BLaER1 treated with 17β-estradiol and CSF1 and Interleukin-3, amounts not matched to agents 10 nM and 100 nM (cell line): ENCODE measurements around the gene ARFGAP2.
A peak's percentile ranks its signal among the peaks of the same experiment; 100 is the strongest.

Experiments used
- H3K27ac ChIP-seq, 11 experiments: shearing (Covaris generic); formaldehyde crosslinking; 2 replicates each; pipeline ENCODE4 v1.8.1; 2022
- H3K27me3 ChIP-seq, 11 experiments: shearing (Covaris generic); formaldehyde crosslinking; 2 replicates each; pipeline ENCODE4 v1.8.1; 2022
- H3K36me3 ChIP-seq, 11 experiments: shearing (Covaris generic); formaldehyde crosslinking; 2 replicates each; pipeline ENCODE4 v1.8.1; 2022
- H3K4me1 ChIP-seq, 10 experiments: shearing (Covaris generic); formaldehyde crosslinking; 2 replicates each; pipeline ENCODE4 v1.8.1; 2022
- H3K4me2 ChIP-seq, 11 experiments: shearing (Covaris generic); formaldehyde crosslinking; 2 replicates each; pipeline ENCODE4 v1.8.1; 2022
- H3K4me3 ChIP-seq, 10 experiments: shearing (Covaris generic); formaldehyde crosslinking; 2 replicates each; pipeline ENCODE4 v1.8.1; 2022
- H3K9ac ChIP-seq, 11 experiments: shearing (Covaris generic); formaldehyde crosslinking; 2 replicates each; pipeline ENCODE4 v1.8.1; 2022
- H3K9me3 ChIP-seq, 11 experiments: shearing (Covaris generic); formaldehyde crosslinking; replicated peaks in 1 of 11; 2 replicates each; pipeline ENCODE4 v1.8.1; 2022
- H4K20me1 ChIP-seq, 11 experiments: shearing (Covaris generic); formaldehyde crosslinking; 2 replicates each; pipeline ENCODE4 v1.8.1; 2022
- Cebpa-rat ChIP-seq, 11 experiments: shearing (Covaris generic); IDR thresholded peaks; 2 replicates each; pipeline ENCODE4 v1.8.1; 2022

The ARFGAP2 gene

DNA sequence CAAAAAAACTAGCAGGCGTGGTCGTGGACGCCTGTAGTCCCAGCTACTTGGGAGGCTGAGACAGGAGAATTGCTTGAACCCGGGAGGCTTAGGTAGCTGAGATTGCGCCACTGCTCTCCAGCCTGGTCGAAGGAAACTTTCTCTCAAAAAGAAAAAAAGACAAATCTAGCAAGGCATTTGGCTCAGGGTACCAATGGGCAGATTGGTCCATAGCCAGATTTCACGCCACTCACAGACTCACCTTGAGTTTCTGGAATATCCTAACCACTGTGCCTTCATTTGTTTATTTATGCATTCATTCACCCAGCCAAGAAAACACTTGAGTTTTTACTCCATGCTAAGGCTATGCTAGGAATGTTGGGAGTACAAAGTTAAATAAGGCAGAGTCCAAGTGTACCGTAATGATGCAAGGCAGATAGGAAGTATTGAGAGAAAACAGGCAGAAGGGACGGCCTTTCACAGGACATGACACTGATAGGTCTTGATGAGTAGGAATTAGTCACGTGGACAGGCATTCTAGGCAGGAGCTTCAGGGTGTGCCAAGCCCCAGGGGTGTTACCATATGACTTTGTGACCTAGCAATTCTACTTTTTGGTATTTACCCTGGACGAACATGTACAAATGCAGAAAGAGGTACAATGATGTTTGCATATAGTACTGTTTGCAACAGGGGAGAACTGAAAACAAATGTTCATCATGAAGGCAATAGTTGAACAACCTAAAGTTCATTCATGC lies 12.6 kb upstream of the ARFGAP2 start:
- H3K9ac ChIP-seq, result no peak overlapping the region
- H3K4me1 ChIP-seq, result peaks cover 20 to 44% (median 40%) of the 10 kb centered on the region in 10 experiments
- H3K27ac ChIP-seq, result no peak overlapping the region
- H3K27me3 ChIP-seq, result peaks cover 0 to 7% (median 0%) of the 10 kb centered on the region in 11 experiments; a peak in 3 of 22 replicates
- H3K4me2 ChIP-seq, result peak overlapping the region in 1 of 11 experiments; percentile 99; a peak in 1 of 22 replicates
- TF ChIP-seq Cebpa-rat (IDR thresholded peaks at IDR 0.05), result no peak
- no peaks in the 10 kb centered on the region for H3K36me3 ChIP-seq
- no peaks in the 10 kb centered on the region for H3K9me3 ChIP-seq
- peaks cover 0 to 11% (median 0%) of the 10 kb centered on the region in 11 experiments; a peak in 6 of 22 replicates for H4K20me1 ChIP-seq
- H3K4me3 ChIP-seq, result no peak overlapping the region

DNA sequence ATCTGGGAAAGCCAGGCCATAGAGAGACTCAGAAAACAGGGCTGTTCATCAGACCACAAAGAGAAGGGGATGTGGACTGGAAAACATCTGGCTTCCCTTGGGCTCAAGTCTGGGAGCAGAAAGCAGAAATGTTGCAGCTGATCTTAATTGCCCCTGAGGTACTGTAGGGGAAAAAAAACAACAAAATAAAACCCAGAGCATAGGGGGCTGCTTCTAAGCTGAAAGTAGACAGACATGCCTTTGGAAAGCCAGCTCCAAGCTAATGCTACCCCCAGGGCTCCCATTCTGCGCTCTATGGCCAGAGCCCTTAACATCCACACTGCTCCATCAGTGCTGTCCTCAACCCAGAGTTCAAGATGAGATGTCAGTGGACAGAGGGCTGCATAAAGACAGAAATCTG lies 11.6 kb upstream of the ARFGAP2 start:
- peaks cover 0 to 7% (median 0%) of the 10 kb centered on the region in 11 experiments; a peak in 3 of 22 replicates for H3K27me3 ChIP-seq
- peak overlapping the region in 5 of 11 experiments; percentile 74 to 91 (median 88); a peak in 6 of 22 replicates for H3K9ac ChIP-seq
- H3K9me3 ChIP-seq, result no peaks in the 10 kb centered on the region
- H3K27ac ChIP-seq, result 0 out of 22 replicates have a peak overlapping the region, but pooled peaks of 1 of the 11 experiments have one; percentile 84
- H3K4me2 ChIP-seq, result peak overlapping the region in 10 of 11 experiments; percentile 80 to 100 (median 98); a peak in 19 of 22 replicates
- peaks cover 30 to 54% (median 50%) of the 10 kb centered on the region in 10 experiments for H3K4me1 ChIP-seq
- H3K4me3 ChIP-seq, result no peak overlapping the region
- no peak for TF ChIP-seq Cebpa-rat (IDR thresholded peaks at IDR 0.05)
- peaks cover 0 to 3% (median 0%) of the 10 kb centered on the region in 11 experiments; a peak in 1 of 22 replicates for H3K36me3 ChIP-seq
- peaks cover 0 to 22% (median 0%) of the 10 kb centered on the region in 11 experiments; a peak in 7 of 22 replicates for H4K20me1 ChIP-seq

DNA sequence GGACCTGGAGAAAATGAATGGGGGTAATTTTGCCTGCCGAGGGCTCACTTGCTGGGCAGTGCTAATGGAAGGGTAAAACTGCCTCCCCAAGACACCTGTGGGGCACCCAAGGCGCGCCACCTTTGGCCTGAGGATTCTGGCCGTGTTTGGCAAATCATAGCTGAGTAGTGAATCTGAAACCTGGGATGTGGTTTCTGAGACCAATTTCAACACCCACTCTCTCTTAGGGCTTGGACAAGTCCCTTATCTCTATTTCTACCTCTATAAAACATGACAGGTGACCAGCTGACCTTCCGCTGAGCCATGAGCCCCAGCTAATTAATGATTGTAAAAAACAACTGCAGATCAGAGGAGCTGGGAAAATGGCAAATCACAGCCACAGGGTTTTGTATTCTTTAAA lies 11.0 kb upstream of the ARFGAP2 start:
- Histone ChIP-seq H3K27ac (peak overlapping the region in 7 of 11 experiments; percentile 44 to 84 (median 82); a peak in 8 of 22 replicates), H4K20me1 (peaks cover 0 to 22% (median 0%) of the 10 kb centered on the region in 11 experiments; a peak in 7 of 22 replicates), H3K9me3 (no peaks in the 10 kb centered on the region), H3K36me3 (peaks cover 0 to 6% (median 0%) of the 10 kb centered on the region in 11 experiments; a peak in 2 of 22 replicates), H3K27me3 (peaks cover 0 to 7% (median 0%) of the 10 kb centered on the region in 11 experiments; a peak in 3 of 22 replicates), H3K9ac (peak overlapping the region in 10 of 11 experiments; percentile 74 to 91 (median 85); a peak in 19 of 22 replicates), H3K4me1 (peaks cover 33 to 58% (median 53%) of the 10 kb centered on the region in 10 experiments), H3K4me2 (peak overlapping the region; percentile 80 to 100 (median 97)), H3K4me3 (peak overlapping the region; percentile 64 to 83 (median 76))
- no peak for TF ChIP-seq Cebpa-rat (IDR thresholded peaks at IDR 0.05)

DNA sequence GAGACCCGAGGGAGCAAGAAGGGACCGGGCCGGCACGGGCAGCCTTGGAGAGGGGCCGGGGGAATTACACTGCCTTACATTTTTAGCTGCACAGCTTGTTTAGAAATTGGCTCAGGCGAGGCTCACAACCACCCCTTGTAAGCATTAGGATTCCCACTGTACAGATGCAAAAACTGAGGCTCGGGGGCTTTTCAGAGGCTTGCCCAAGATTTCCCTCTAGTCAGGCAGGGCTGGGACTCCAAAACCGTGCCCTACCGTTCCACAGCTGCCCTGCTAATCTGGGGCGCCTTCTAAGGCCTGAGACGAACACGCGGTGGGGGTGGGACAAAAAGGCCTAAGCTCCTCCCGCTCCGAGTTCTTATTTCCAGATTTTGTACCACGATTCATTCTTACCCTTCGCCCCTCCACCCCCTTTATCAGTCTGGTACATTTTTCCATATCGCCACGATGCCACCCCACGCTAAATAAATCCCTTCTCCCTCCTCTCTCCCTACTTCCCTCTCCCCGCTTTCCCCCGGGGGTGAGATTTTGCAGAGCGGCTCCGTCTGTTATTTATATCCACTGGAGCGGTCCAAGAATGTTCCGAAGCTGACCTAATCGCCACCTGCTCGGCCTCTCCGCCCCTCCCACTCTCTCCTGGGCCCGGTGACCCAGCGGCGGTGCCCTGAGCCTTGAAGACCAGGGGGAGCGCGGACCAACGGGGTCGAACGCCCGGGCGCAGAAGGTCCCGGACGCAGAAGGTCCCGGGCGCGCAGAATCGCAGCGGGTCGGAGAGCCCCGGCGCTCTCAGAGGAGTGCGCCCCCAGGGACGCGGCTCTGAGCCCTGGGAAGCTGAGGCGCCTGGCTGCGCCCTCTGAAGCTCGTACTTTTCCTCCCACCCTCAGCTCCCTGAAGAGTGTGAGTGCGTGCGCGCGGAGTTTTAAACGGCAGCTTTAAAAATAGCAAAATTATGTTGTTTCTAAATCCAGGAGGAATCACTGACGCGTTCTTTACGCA lies 10.3 kb upstream of the ARFGAP2 start:
- Histone ChIP-seq H3K36me3 (peaks cover 0 to 11% (median 5%) of the 10 kb centered on the region in 11 experiments; a peak in 5 of 22 replicates), H4K20me1 (peaks cover 0 to 22% (median 0%) of the 10 kb centered on the region in 11 experiments; a peak in 7 of 22 replicates), H3K9ac (peak overlapping the region; percentile 45 to 91 (median 85); a peak in 21 of 22 replicates), H3K4me3 (peak overlapping the region; percentile 64 to 83 (median 76)), H3K27me3 (peaks cover 0 to 7% (median 0%) of the 10 kb centered on the region in 11 experiments; a peak in 3 of 22 replicates), H3K4me2 (peak overlapping the region; percentile 80 to 100 (median 97)), H3K27ac (peak overlapping the region in 9 of 11 experiments; percentile 31 to 84 (median 81); a peak in 18 of 22 replicates), H3K9me3 (no peaks in the 10 kb centered on the region), H3K4me1 (peaks cover 33 to 64% (median 53%) of the 10 kb centered on the region in 10 experiments)
- no peak for TF ChIP-seq Cebpa-rat (IDR thresholded peaks at IDR 0.05)

DNA sequence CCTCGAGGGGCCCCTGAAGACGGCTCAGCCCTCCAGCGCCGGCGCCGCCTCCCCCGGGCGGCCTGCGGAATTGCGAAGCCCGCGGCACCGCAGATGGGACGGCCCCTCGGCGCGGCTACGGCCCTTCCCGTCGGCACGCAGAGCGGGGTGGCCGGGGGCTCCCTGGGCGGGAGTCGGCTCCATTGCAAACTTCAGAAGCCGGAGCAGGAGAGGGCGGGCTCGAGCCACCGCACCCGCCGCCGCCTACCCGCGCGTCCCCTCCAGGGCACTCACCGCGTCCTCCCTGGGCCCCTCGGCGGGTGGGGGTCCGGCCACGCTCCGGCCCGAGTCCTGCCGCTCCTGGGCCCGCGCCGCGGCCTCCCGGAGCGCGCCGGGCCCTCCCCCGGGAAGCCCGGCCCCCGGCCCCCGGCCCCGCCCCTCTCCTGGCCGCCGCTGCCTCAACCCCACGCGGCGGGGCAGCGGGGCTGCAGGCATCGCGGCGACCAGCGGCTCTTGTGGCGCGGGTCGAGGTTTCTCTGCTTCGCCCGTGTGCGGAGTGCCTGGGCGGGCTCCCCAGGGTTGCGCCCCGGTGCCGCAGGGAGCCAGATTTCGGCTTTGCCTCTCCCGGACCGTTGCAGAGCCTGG lies 9.5 kb upstream of the ARFGAP2 start, which contains the start of gene PACSIN3:
PACSIN3 (minus strand) TSS at position 359 of the 624 bp plus-strand sequence. CDS start 3,707 bp downstream, outside the sequence.
- Histone ChIP-seq H3K9me3 (no peaks in the 10 kb centered on the region), H3K4me1 (peaks cover 33 to 64% (median 53%) of the 10 kb centered on the region in 10 experiments), H4K20me1 (peaks cover 0 to 22% (median 0%) of the 10 kb centered on the region in 11 experiments; a peak in 7 of 22 replicates), H3K9ac (peak within 1 kb of the TSS; percentile 74 to 91 (median 85)), H3K27me3 (peaks cover 0 to 7% (median 0%) of the 10 kb centered on the region in 11 experiments; a peak in 3 of 22 replicates), H3K36me3 (peaks cover 0 to 12% (median 5%) of the 10 kb centered on the region in 11 experiments; a peak in 7 of 22 replicates), H3K4me2 (peak within 1 kb of the TSS; percentile 80 to 100 (median 97)), H3K27ac (peak within 1 kb of the TSS; percentile 9 to 84 (median 80); a peak in 21 of 22 replicates), H3K4me3 (peak within 1 kb of the TSS; percentile 64 to 83 (median 76))
- TF ChIP-seq Cebpa-rat (IDR thresholded peaks at IDR 0.05), result no peak

DNA sequence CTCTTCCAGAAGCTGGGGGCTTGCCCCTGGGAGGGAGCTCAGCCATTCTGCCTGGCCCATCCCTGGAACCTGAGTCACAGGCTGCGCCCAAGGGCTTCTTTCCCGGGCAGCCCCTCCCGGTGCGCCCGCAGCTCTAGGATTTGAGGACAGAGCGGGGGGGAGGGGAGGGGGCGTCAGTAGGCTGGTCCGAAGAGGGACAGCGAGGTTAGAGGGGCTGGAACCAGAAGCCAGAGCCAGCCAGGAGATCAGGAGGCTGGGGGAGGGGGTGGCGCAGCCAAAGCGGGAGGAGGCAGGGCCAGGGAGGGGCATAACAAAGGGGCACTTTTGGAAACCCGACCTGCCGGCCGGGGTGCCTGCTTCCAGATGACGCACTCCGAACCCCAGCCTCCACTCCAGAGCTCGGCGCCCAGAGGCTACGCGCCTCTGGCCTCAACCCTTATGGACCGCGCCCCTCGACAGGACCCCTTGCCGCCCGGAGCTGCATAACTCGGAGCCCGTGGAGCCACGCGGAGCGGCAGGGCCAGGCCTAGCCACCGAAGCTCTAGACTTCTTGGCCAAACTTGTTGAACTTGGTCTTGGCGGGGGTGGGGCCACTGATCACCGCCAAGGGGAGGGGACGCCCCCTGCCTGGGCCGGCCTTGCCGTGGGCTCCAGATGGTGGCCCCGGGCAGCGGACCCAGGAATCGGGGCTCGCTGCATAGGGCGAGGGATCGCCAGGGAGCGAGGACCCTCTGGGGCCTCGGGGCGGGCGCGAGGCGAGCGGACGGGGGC lies 8.8 kb upstream of the ARFGAP2 start:
- TF ChIP-seq Cebpa-rat (IDR thresholded peaks at IDR 0.05), result no peak

More for the DNA sequence above, 8.8 kb upstream of the ARFGAP2 start:
- H3K9ac ChIP-seq, result peak overlapping the region; percentile 74 to 91 (median 85)
- H4K20me1 ChIP-seq, result peaks cover 0 to 22% (median 0%) of the 10 kb centered on the region in 11 experiments; a peak in 7 of 22 replicates
- H3K27ac ChIP-seq, result peak overlapping the region; percentile 9 to 84 (median 80); a peak in 21 of 22 replicates
- H3K4me1 ChIP-seq, result peaks cover 33 to 64% (median 53%) of the 10 kb centered on the region in 10 experiments
- no peaks in the 10 kb centered on the region for H3K9me3 ChIP-seq
- peaks cover 0 to 7% (median 0%) of the 10 kb centered on the region in 11 experiments; a peak in 3 of 22 replicates for H3K27me3 ChIP-seq
- peak overlapping the region; percentile 64 to 83 (median 76) for H3K4me3 ChIP-seq
- H3K36me3 ChIP-seq, result peaks cover 0 to 18% (median 7%) of the 10 kb centered on the region in 11 experiments; a peak in 11 of 22 replicates
- H3K4me2 ChIP-seq, result peak overlapping the region; percentile 80 to 100 (median 97)
